NCI-H2029 treated with DMSO at 0.1 percent for 48 hours (cell line): Measurements from ENCODE around the gene NFKB1.
"Not testable (repeated sequence)": the region's sequence is repeated elsewhere in the genome, so short reads cannot be mapped to it uniquely, and the experiment has no call there.

Source experiments
- DNase-seq: peaks from one replicate; lab custom pipeline; 2025; lab: John Stamatoyannopoulos, UW

The NFKB1 gene

GRCh38 chr4:102600689-102601088, 99.5 kb downstream of the NFKB1 start:
- DNase-seq = no peak

- DNase-seq = no peak
These were observed 100.5 kb downstream of the NFKB1 start for GRCh38 chr4:102601586-102602227.

- no peak for DNase-seq
These were observed 103.2 kb downstream of the NFKB1 start for GRCh38 chr4:102604222-102604940.

GRCh38 chr4:102606261-102606660, 105.1 kb downstream of the NFKB1 start:
- DNase-seq = no peak

GRCh38 chr4:102606846-102607450, 105.8 kb downstream of the NFKB1 start:
- DNase-seq = peak; percentile 62

GRCh38 chr4:102608190-102608589, 107.0 kb downstream of the NFKB1 start:
- DNase-seq = no peak

- DNase-seq = no peak
These were observed 108.8 kb downstream of the NFKB1 start for GRCh38 chr4:102610007-102610406.

GRCh38 chr4:102610476-102610875, 109.3 kb downstream of the NFKB1 start:
- no peak for DNase-seq

- DNase-seq = no peak
These were observed 111.1 kb downstream of the NFKB1 start for GRCh38 chr4:102612210-102612609.

- DNase-seq = no peak
These were observed 111.7 kb downstream of the NFKB1 start for GRCh38 chr4:102612824-102613366.

GRCh38 chr4:102614801-102615200, 113.6 kb downstream of the NFKB1 start:
- DNase-seq = no peak

GRCh38 chr4:102616636-102617035, 115.5 kb downstream of the NFKB1 start:
- peak; percentile 37 for DNase-seq

GRCh38 chr4:102619021-102619420, 117.9 kb downstream of the NFKB1 start:
- DNase-seq = not testable (repeated sequence)

GRCh38 chr4:102619776-102620631, 118.8 kb downstream of the NFKB1 start:
- DNase-seq = not testable (repeated sequence)

- no peak for DNase-seq
These were observed 119.7 kb downstream of the NFKB1 start for GRCh38 chr4:102620697-102621497.

GRCh38 chr4:102623622-102624021, 122.5 kb downstream of the NFKB1 start:
- DNase-seq = no peak

GRCh38 chr4:102624505-102624904, 123.3 kb downstream of the NFKB1 start:
- no peak for DNase-seq

GRCh38 chr4:102625232-102625930, 124.2 kb downstream of the NFKB1 start:
- DNase-seq = no peak

GRCh38 chr4:102627831-102628523, 126.8 kb downstream of the NFKB1 start:
- DNase-seq = no peak

- DNase-seq = no peak
These were observed 128.5 kb downstream of the NFKB1 start for GRCh38 chr4:102629673-102630072.
